Right lobe of liver (tissue), 6 donors: Measurements from ENCODE around the gene NPAS1. TPM values are rescaled to one million over a fixed set of nuclear protein-coding genes. Genes with fewer than 3 reads are reported as not detected.

Experiments used
- ATAC-seq, 4 donors: fragments of 200-7000 bp; cut with Tn5 transposase; one replicate each; pipeline ENCODE4 v1.9.1; 2020; ENCODE audit warnings: mild to moderate bottlenecking in 4 of 4, moderate library complexity in 4 of 4
- DNase-seq, 3 donors: peaks; one replicate each; pipeline ENCODE4 v3.0.0-alpha.2; 2020
- H3K27ac ChIP-seq, 3 donors: fragments of 200-600 bp; one replicate each; pipeline ENCODE4 v1.8.0; 2022
- H3K27me3 ChIP-seq, 2 donors: fragments of 200-600 bp; one replicate each; pipeline ENCODE4 v1.8.0; 2022
- H3K36me3 ChIP-seq, 4 donors: fragments of 200-600 bp; sonication (generic) in 1 of 4; one replicate each; pipeline versions ENCODE4 v1.5.1 to v1.8.0; 2017 to 2022; ENCODE audit warnings: control low read depth in 1 of 4
- H3K4me1 ChIP-seq, 4 donors: fragments of 200-600 bp; sonication (generic) in 1 of 4; one replicate each; pipeline versions ENCODE4 v1.5.1 to v1.8.0; 2017 to 2022; ENCODE audit warnings: control low read depth in 1 of 4
- H3K4me3 ChIP-seq, 3 donors: fragments of 200-600 bp; one replicate each; pipeline ENCODE4 v1.8.0; 2022
- H3K9me3 ChIP-seq, 4 donors: fragments of 200-600 bp; sonication (generic) in 1 of 4; one replicate each; pipeline versions ENCODE4 v1.5.1 to v1.8.0; 2017 to 2022; ENCODE audit warnings: control low read depth in 1 of 4
- POLR2A ChIP-seq: fragments of 450-650 bp; IDR thresholded peaks from one replicate; pipeline ENCODE4 v1.6.1; 2017; ENCODE audit warnings: antibody characterized with exemption, mild to moderate bottlenecking
- WGBS: methylation state at CpG from one replicate; pipeline ENCODE4 v1.1.6; 2018; ENCODE audit warnings: low coverage, low lambda C conversion rate; ENCODE audit not compliant: insufficient coverage; ENCODE audit errors: missing lambda C conversion rate; 5-methylcytosine and 5-hydroxymethylcytosine counted together
- intact Hi-C, 2 donors: fragments of 100-400 bp; cut with DNase I; formaldehyde crosslinking; loops; one replicate each; pipeline versions ENCODE4 v1.11.2 to v1.14.1; 2022
- total RNA-seq, 6 experiments: library from RNA; depleted of rRNA in 2 of 6; stranded (reverse); fragments of >200 nt in 2 of 6; fragmentation: NEBNext Ultra II Directional in 3 of 6; extraction: Animal tissue kit (Norgen Biotek cat#: 25700) in 3 of 6; gene quantifications; one replicate each; pipeline versions ENCODE4 v1.1.0 to v1.2.4, GENCODE V29; 2016 to 2023
- TF ChIP-seq, protein P1 (sequence below), 4 donors: fragments of 200-600 bp in 3 of 4; fragments of 450-650 bp in 1 of 4; IDR thresholded peaks; one replicate each; pipeline versions ENCODE4 v1.5.1 to v1.8.0; 2016 to 2022; ENCODE audit warnings: antibody characterized with exemption in 4 of 4, mild to moderate bottlenecking in 2 of 4
- donor health status: DM: no; HTN: yes; CAD: no.
- donor health status: DM: no; HTN: no; CAD: no.
- donor health status: DM: no; HTN: no; CAD: no.
- donor health status: DM: no; HTN: yes; CAD: no.
- donor health status: DM: no; HTN: yes; CAD: no.

NPAS1 gene
- total RNA-seq, 6 experiments from 2014 or later = 1.3 to 1.7 TPM; not detected in 4

DNA sequence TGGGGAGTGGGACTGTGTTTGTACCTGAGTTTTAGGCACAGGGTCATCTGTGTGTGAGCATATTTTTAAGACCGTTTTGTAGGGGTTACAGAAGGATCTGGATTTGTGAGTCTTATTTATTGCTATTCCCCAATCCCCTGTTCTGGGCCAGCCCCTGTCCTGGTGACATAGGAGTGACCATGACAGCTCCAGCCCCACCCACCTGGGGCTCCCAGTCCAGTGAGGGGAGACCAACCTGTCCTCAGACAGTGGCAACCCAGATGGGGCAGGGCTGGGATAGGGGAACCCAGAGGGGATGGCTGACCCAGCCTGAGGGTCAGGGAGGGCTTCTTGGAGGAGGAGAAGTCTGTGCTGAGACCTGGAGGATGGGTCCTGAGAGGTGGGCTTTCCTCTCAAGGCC is 18.1 kb downstream of the NPAS1 start:
- WGBS = 60% methylated on average over 1 of the region's 1 CpG
- Histone ChIP-seq H3K4me1 (peaks cover 0 to 12% (median 6%) of the 10 kb centered on the region in 4 donors), H3K27ac (no peak overlapping the region), H3K9me3 (no peaks in the 10 kb centered on the region), H3K4me3 (no peak overlapping the region), H3K36me3 (no peaks in the 10 kb centered on the region), H3K27me3 (no peaks in the 10 kb centered on the region)
- DNase-seq (no peak), ATAC-seq (no peak)
- TF ChIP-seq POLR2A = no peak
- TF ChIP-seq, protein P1, sequence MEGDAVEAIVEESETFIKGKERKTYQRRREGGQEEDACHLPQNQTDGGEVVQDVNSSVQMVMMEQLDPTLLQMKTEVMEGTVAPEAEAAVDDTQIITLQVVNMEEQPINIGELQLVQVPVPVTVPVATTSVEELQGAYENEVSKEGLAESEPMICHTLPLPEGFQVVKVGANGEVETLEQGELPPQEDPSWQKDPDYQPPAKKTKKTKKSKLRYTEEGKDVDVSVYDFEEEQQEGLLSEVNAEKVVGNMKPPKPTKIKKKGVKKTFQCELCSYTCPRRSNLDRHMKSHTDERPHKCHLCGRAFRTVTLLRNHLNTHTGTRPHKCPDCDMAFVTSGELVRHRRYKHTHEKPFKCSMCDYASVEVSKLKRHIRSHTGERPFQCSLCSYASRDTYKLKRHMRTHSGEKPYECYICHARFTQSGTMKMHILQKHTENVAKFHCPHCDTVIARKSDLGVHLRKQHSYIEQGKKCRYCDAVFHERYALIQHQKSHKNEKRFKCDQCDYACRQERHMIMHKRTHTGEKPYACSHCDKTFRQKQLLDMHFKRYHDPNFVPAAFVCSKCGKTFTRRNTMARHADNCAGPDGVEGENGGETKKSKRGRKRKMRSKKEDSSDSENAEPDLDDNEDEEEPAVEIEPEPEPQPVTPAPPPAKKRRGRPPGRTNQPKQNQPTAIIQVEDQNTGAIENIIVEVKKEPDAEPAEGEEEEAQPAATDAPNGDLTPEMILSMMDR (IDR thresholded peaks at IDR 0.05) = no peak
- intact Hi-C loops = no loop called here

DNA sequence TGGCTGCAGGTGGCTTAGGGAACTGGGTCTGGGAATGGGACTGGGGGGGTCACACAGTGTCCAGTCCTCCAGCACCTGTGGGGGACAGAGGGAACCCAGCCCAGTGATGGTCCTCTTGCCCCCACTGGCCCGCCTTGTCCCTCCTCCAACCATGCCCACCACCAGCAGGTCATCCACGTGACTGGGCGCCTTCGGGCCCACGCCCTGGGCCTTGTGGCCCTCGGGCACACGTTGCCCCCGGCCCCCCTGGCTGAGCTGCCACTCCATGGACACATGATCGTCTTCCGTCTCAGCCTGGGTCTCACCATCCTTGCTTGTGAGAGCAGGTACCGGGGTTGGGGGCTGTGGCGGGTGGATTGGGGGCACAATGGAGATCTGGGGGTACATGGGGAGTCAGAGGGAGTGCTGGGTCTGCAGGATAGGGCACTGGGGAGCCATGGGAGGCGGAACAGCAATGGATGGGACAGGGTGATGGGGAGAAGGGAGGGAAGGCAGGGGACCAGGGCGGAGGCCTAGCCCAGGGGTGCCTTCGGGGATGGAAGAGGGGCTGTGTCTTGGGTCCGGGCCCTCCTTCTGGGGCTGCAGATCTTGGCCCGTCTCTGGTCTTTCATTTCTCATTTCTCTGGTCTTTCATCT is 19.7 kb downstream of the NPAS1 start:
- intact Hi-C loops = no loop called here
- H3K4me1 ChIP-seq = peaks cover 0 to 12% (median 6%) of the 10 kb centered on the region in 4 donors
- no peaks in the 10 kb centered on the region for H3K36me3 ChIP-seq
- no peaks in the 10 kb centered on the region for H3K9me3 ChIP-seq
- TF ChIP-seq, protein P1 (IDR thresholded peaks at IDR 0.05) = no peak
- no peak for TF ChIP-seq POLR2A
- 91% methylated on average over 8 of the region's 17 CpGs for WGBS
- no peak for ATAC-seq
- no peak for DNase-seq
- no peaks in the 10 kb centered on the region for H3K27me3 ChIP-seq
- no peak overlapping the region for H3K27ac ChIP-seq
- H3K4me3 ChIP-seq = no peak overlapping the region

DNA sequence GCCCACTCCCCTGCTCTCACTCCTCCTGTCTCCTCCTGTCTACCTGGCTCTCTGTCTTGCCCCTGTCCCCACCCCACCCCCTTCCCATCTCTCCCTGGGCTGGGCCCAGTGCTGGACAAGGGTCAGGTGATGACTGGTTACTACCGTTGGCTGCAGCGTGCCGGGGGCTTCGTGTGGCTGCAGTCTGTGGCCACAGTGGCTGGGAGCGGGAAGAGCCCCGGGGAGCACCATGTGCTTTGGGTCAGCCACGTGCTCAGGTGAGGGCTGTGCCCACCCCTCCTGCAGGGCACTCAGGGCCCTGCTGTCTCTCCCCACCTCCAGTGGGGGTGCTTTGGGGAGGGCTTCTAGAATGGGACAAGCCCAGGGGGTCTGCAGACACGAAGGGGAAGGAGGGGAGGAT is 21.2 kb downstream of the NPAS1 start:
- peaks cover 0 to 5% (median 2%) of the 10 kb centered on the region in 4 donors for H3K4me1 ChIP-seq
- DNase-seq (no peak), ATAC-seq (no peak)
- no peaks in the 10 kb centered on the region for H3K27me3 ChIP-seq
- no peak overlapping the region for H3K27ac ChIP-seq
- no peak for TF ChIP-seq POLR2A
- TF ChIP-seq, protein P1 (IDR thresholded peaks at IDR 0.05) = no peak
- H3K36me3 ChIP-seq = no peaks in the 10 kb centered on the region
- 82% methylated on average over 5 of the region's 8 CpGs for WGBS
- no peak overlapping the region for H3K4me3 ChIP-seq
- H3K9me3 ChIP-seq = no peaks in the 10 kb centered on the region
- intact Hi-C loops = no loop called here

DNA sequence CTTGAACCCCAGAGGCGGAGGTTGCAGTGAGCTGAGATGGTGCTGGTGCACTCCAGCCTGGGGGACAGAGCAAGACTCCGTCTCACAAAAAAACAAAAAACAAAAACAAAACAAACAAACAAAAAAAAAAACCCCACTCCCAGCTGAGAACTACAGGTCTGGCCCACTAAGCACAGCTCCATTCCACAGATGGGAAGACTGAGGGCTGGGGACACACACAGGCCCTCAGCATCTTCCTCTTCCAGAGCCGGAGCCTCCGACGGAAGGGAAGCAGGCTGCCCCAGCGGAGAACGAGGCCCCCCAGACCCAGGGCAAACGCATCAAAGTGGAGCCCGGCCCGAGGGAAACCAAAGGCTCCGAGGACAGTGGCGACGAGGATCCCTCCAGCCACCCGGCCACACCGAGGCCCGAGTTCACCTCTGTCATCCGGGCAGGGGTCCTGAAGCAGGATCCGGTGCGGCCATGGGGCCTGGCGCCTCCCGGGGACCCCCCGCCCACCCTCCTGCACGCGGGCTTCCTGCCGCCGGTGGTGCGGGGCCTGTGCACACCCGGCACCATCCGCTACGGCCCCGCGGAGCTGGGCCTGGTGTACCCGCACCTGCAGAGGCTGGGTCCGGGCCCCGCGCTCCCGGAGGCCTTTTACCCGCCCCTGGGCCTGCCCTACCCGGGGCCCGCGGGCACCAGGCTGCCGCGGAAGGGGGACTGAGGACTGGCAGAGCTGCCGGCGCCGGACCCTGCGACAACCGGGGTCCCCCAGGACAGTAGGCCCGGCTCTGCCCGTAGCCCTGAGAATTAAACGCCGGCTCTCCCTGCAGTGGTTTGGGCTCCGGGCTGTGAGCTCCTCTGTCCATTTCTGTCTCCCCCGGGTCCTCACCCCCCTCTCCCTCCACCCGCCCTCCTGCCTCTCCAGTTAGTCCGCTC is 25.6 kb downstream of the NPAS1 start:
- Histone ChIP-seq H3K4me1 (no peaks in the 10 kb centered on the region), H3K4me3 (no peak overlapping the region), H3K27ac (no peak overlapping the region), H3K9me3 (no peaks in the 10 kb centered on the region), H3K27me3 (no peaks in the 10 kb centered on the region), H3K36me3 (no peaks in the 10 kb centered on the region)
- intact Hi-C loops = no loop called here
- ATAC-seq (no peak), DNase-seq (no peak)
- 95% methylated on average over 7 of the region's 56 CpGs for WGBS
- TF ChIP-seq, protein P1 (IDR thresholded peaks at IDR 0.05) = no peak
- TF ChIP-seq POLR2A = no peak
